HepG2 (cell line): ENCODE measurements around the gene SMARCD1. TPM values are rescaled to one million over a fixed set of nuclear protein-coding genes. Genes with fewer than 3 reads are reported as not detected.

Source experiments
- ELF4 ChIP-seq: sonication (generic); formaldehyde crosslinking; IDR thresholded peaks from 2 replicates; pipeline ENCODE4 v1.5.0; 2020; ENCODE audit warnings: missing genetic modification reagents, mild to moderate bottlenecking, moderate library complexity, borderline replicate concordance
- FOXA3 ChIP-seq: IDR thresholded peaks from 2 replicates; pipeline ENCODE4 v1.6.1; 2016; ENCODE audit warnings: missing genetic modification reagents, missing compliant biosample characterization
- KDM3A ChIP-seq: IDR thresholded peaks from 2 replicates; pipeline ENCODE4 v1.6.1; 2018; ENCODE audit warnings: low read depth, missing compliant biosample characterization
- MIER2 ChIP-seq: IDR thresholded peaks from 2 replicates; pipeline ENCODE4 v1.6.1; 2016; ENCODE audit warnings: missing biosample characterization, missing genetic modification reagents
- MLX ChIP-seq: IDR thresholded peaks from 2 replicates; pipeline ENCODE4 v1.6.1; 2016
- ZBTB38 ChIP-seq: sonication (generic); formaldehyde crosslinking; IDR thresholded peaks from 2 replicates; pipeline ENCODE4 v1.5.1; 2020; ENCODE audit warnings: mild to moderate bottlenecking, missing genetic modification reagents
- ZBTB40 ChIP-seq, 2 experiments: fragments of 450-650 bp in 1 of 2; sonication (generic) in 1 of 2; formaldehyde crosslinking in 1 of 2; IDR thresholded peaks; 2 replicates each; pipeline versions ENCODE4 v1.6.1 to v1.8.0; 2016 to 2022; ENCODE audit warnings: antibody characterized with exemption in 1 of 2, mild to moderate bottlenecking in 1 of 2, missing genetic modification reagents in 1 of 2
- ZHX1 ChIP-seq: sonication (generic); formaldehyde crosslinking; IDR thresholded peaks from 2 replicates; pipeline ENCODE4 v1.8.1; 2022; ENCODE audit warnings: low read depth, mild to moderate bottlenecking, missing genetic modification reagents
- ZMYM4 ChIP-seq: sonication (generic); formaldehyde crosslinking; IDR thresholded peaks from 2 replicates; pipeline ENCODE4 v1.8.1; 2023; ENCODE audit warnings: mild to moderate bottlenecking, missing genetic modification reagents
- ZNF44 ChIP-seq: sonication (generic); formaldehyde crosslinking; IDR thresholded peaks from 2 replicates; pipeline ENCODE4 v1.5.1; 2020; ENCODE audit warnings: mild to moderate bottlenecking, missing genetic modification reagents
- ZNF562 ChIP-seq: sonication (generic); formaldehyde crosslinking; IDR thresholded peaks from 2 replicates; pipeline ENCODE4 v1.8.0; 2022; ENCODE audit warnings: missing genetic modification reagents, borderline replicate concordance
- polyA plus RNA-seq, 8 experiments: library from polyadenylated mRNA; depleted of rRNA in 3 of 8; stranded (reverse) in 7 of 8; unstranded in 1 of 8; fragments of >200 nt; fragmentation: Illumina TruSeq in 4 of 8; extraction: Trizol in 4 of 8; gene quantifications; 2 replicates each; pipeline versions ENCODE4 v1.2.1 to v1.2.3, GENCODE V29; 2011 to 2016; ENCODE audit warnings: low read depth in 4 of 8, missing spikeins in 1 of 8, mixed read lengths in 1 of 8; ENCODE audit not compliant: insufficient read depth in 1 of 8
- total RNA-seq, 5 experiments: library from RNA; depleted of rRNA; stranded (reverse); fragments of >200 nt; fragmentation: Illumina TruSeq; extraction: Trizol; gene quantifications; 2 replicates each; pipeline ENCODE4 v1.2.3, GENCODE V29; 2016; ENCODE audit warnings: low read depth in 1 of 5
- TF ChIP-seq, protein P1 (sequence below): sonication (generic); formaldehyde crosslinking; IDR thresholded peaks from 2 replicates; pipeline ENCODE4 v1.8.1; 2023; ENCODE audit warnings: mild to moderate bottlenecking, missing genetic modification reagents, borderline replicate concordance

The SMARCD1 gene
- total and polyA plus RNA-seq, 2 of the 13 experiments (the other 11 are each of a cell fraction or from before 2014, with no cell fraction given): 51.7 to 54.6 TPM

DNA sequence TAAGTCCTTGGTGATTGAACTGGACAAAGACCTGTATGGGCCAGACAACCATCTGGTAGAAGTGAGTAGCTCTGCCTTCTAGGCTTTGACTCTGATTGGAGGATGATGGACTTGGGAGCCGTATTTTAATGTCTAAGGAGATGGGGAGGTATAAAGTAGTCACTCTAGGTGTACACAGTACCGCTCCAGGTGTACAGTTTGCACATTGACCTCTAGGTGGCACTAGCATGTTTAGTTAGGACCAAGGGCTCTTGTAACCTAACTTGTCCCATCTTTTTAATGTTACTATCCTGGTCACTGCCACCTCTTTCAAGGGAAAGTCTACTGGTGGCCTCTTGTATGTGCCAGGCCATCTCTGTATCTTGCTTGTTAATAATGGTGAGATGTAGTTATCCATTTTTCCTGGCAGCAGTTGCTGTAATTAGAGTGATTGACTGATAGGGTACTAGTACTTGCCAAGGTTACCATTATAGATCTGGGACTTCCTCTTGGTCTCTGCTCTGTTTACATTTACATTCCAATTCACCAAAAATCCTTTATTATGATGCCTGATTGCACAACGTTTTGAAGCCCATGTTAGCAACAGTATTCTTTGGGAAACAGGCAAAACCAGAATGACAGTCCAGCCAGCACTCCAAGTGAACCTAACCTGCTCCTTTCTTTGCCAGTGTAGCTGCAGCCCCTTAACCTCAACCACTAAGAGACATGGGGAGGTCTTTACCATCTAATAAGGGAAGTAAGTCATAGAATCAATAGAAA is 3.6 kb downstream of the SMARCD1 start (continued):
- TF ChIP-seq ZBTB40 (IDR thresholded peaks at IDR 0.05) (no peak), ZBTB40 (CRISPR knock-in tag; IDR thresholded peaks at IDR 0.05) (no peak), FOXA3 (CRISPR knock-in tag) (peak; percentile 38; the same call in 1 of the 2 replicates), ELF4 (no peak), ZNF562 (CRISPR knock-in tag) (no peak), ZNF44 (CRISPR knock-in tag) (no peak), ZMYM4 (no peak), MLX (CRISPR knock-in tag) (no peak), ZHX1 (no peak), KDM3A (CRISPR knock-in tag) (no peak), MIER2 (no peak), ZBTB38 (no peak)
- TF ChIP-seq, protein P1, sequence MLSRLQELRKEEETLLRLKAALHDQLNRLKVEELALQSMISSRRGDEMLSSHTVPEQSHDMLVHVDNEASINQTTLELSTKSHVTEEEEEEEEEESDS (CRISPR knock-in tag): no peak
